Stimulated activated CD4-positive, alpha-beta T cell treated with anti-CD3 and anti-CD28 coated beads, Interleukin-1b, Interleukin-23, amount 100 ng/mL, for 48 hours (primary cell): ENCODE results near the gene CDK8.

Experiments used
- DNase-seq: peaks from one replicate; pipeline ENCODE4 v3.0.0-alpha.2; 2020

CDK8 gene

GRCh38 chr13:26449063-26449848 lies 195.3 kb downstream of the CDK8 start:
- no peak for DNase-seq
